Activated effector memory CD4-positive, alpha-beta T cell treated with anti-CD3 and anti-CD28 coated beads, Interleukin-2, amount 50 U/mL, for 16 hours (primary cell): Measurements from ENCODE around the gene PIP5K1C.

ENCODE experiments used
- DNase-seq: peaks from one replicate; pipeline ENCODE4 v3.0.0-alpha.2; 2020

The PIP5K1C gene

GRCh38 chr19:3693025-3693925 is 7.0 kb downstream of the PIP5K1C start:
- no peak for DNase-seq

- DNase-seq, result peak; percentile 85
Measured at GRCh38 chr19:3692141-3693024, 7.9 kb downstream of the PIP5K1C start.

GRCh38 chr19:3691726-3692125 is 8.5 kb downstream of the PIP5K1C start:
- DNase-seq, result no peak

- DNase-seq, result no peak
Measured at GRCh38 chr19:3691372-3691716, 8.9 kb downstream of the PIP5K1C start.

GRCh38 chr19:3690551-3691371 is 9.5 kb downstream of the PIP5K1C start:
- no peak for DNase-seq

GRCh38 chr19:3687774-3688706 is 12.2 kb downstream of the PIP5K1C start:
- DNase-seq, result peak; percentile 76

GRCh38 chr19:3687393-3687773 is 12.9 kb downstream of the PIP5K1C start:
- DNase-seq, result no peak

GRCh38 chr19:3684817-3685410 is 15.4 kb downstream of the PIP5K1C start:
- no peak for DNase-seq

GRCh38 chr19:3684054-3684816 is 16.0 kb downstream of the PIP5K1C start:
- DNase-seq, result no peak

- DNase-seq, result no peak
Measured at GRCh38 chr19:3683405-3684053, 16.7 kb downstream of the PIP5K1C start.

GRCh38 chr19:3682741-3683404 is 17.4 kb downstream of the PIP5K1C start:
- DNase-seq, result no peak

GRCh38 chr19:3682286-3682685 is 18.0 kb downstream of the PIP5K1C start:
- no peak for DNase-seq

GRCh38 chr19:3680939-3681338 is 19.3 kb downstream of the PIP5K1C start:
- no peak for DNase-seq

- no peak for DNase-seq
Measured at GRCh38 chr19:3679581-3679980, 20.7 kb downstream of the PIP5K1C start.

- DNase-seq, result no peak
Measured at GRCh38 chr19:3679138-3679537, 21.1 kb downstream of the PIP5K1C start.

GRCh38 chr19:3678188-3678587 is 22.1 kb downstream of the PIP5K1C start:
- DNase-seq, result no peak

- DNase-seq, result no peak
Measured at GRCh38 chr19:3674784-3675543, 25.3 kb downstream of the PIP5K1C start.
